ENCODE data around the gene PTPRT. TPM values are rescaled to one million over a fixed set of nuclear protein-coding genes. Genes with fewer than 3 reads are reported as not detected.

Gene PTPRT
- total RNA-seq, 1 donor = 0.72 TPM

GRCh38 chr20:42161228-42161829, 1028.4 kb downstream of the PTPRT start:
- no peak for DNase-seq (ENCODE audit: low read depth)
- H3K4me3 ChIP-seq (ENCODE audit: low read depth, low read length) = no peak overlapping the region
- no peak for TF ChIP-seq CTCF (IDR thresholded peaks at IDR 0.05; ENCODE audit: insufficient read depth, low read length)

GRCh38 chr20:42159808-42160207, 1029.9 kb downstream of the PTPRT start:
- H3K4me3 ChIP-seq (ENCODE audit: low read depth, low read length) = no peak overlapping the region
- no peak for DNase-seq (ENCODE audit: low read depth)
- TF ChIP-seq CTCF (IDR thresholded peaks at IDR 0.05; ENCODE audit: insufficient read depth, low read length) = no peak

- H3K4me3 ChIP-seq (ENCODE audit: low read depth, low read length) = no peak overlapping the region
- no peak for TF ChIP-seq CTCF (IDR thresholded peaks at IDR 0.05; ENCODE audit: insufficient read depth, low read length)
- no peak for DNase-seq (ENCODE audit: low read depth)
Observed at GRCh38 chr20:42158272-42158671, 1031.4 kb downstream of the PTPRT start.

GRCh38 chr20:42155586-42155985, 1034.1 kb downstream of the PTPRT start:
- TF ChIP-seq CTCF (IDR thresholded peaks at IDR 0.05; ENCODE audit: insufficient read depth, low read length) = no peak
- no peak overlapping the region for H3K4me3 ChIP-seq (ENCODE audit: low read depth, low read length)
- no peak for DNase-seq (ENCODE audit: low read depth)

- TF ChIP-seq CTCF (IDR thresholded peaks at IDR 0.05; ENCODE audit: insufficient read depth, low read length) = no peak
- H3K4me3 ChIP-seq (ENCODE audit: low read depth, low read length) = no peak overlapping the region
- no peak for DNase-seq (ENCODE audit: low read depth)
Observed at GRCh38 chr20:42152575-42152974, 1037.1 kb downstream of the PTPRT start.

- no peak for TF ChIP-seq CTCF (IDR thresholded peaks at IDR 0.05; ENCODE audit: insufficient read depth, low read length)
- DNase-seq (ENCODE audit: low read depth) = no peak
- H3K4me3 ChIP-seq (ENCODE audit: low read depth, low read length) = no peak overlapping the region
Observed at GRCh38 chr20:42150230-42150629, 1039.5 kb downstream of the PTPRT start.

GRCh38 chr20:42138729-42139128, 1051.0 kb downstream of the PTPRT start:
- no peak for DNase-seq (ENCODE audit: low read depth)
- H3K4me3 ChIP-seq (ENCODE audit: low read depth, low read length) = no peak overlapping the region
- TF ChIP-seq CTCF (IDR thresholded peaks at IDR 0.05; ENCODE audit: insufficient read depth, low read length) = no peak
